Activated naive CD4-positive, alpha-beta T cell treated with anti-CD3 and anti-CD28 coated beads, Interleukin-2, amount 10 ng/mL, durations not matched to agents 7 days and 5 days (primary cell): ENCODE results near the gene CYB5R4.

Source experiments
- CTCF ChIA-PET: fragments of 350-600 bp; sonication (Branson Sonifier 250); formaldehyde crosslinking; loops from one replicate; lab custom pipeline; 2021; ENCODE audit warnings: antibody characterized with exemption; lab: Charles Lee
- DNase-seq: peaks from one replicate; pipeline ENCODE4 v3.0.0-alpha.2; 2020
- H3K27ac Mint-ChIP-seq: one replicate; pipeline ENCODE4 v1.8.0; 2021; ENCODE audit warnings: mild to moderate bottlenecking, moderate library complexity, mixed read lengths
- H3K27me3 Mint-ChIP-seq: one replicate; pipeline ENCODE4 v1.8.0; 2021; ENCODE audit warnings: mild to moderate bottlenecking, mixed read lengths
- H3K36me3 Mint-ChIP-seq: one replicate; pipeline ENCODE4 v1.8.0; 2021; ENCODE audit warnings: mixed read lengths
- H3K4me1 Mint-ChIP-seq: one replicate; pipeline ENCODE4 v1.8.0; 2021; ENCODE audit warnings: mixed read lengths
- H3K4me3 Mint-ChIP-seq: one replicate; pipeline ENCODE4 v1.8.0; 2021; ENCODE audit warnings: mild to moderate bottlenecking, moderate library complexity, mixed read lengths
- H3K9me3 Mint-ChIP-seq: one replicate; pipeline ENCODE4 v1.8.0; 2021; ENCODE audit warnings: mixed read lengths

The CYB5R4 gene

DNA sequence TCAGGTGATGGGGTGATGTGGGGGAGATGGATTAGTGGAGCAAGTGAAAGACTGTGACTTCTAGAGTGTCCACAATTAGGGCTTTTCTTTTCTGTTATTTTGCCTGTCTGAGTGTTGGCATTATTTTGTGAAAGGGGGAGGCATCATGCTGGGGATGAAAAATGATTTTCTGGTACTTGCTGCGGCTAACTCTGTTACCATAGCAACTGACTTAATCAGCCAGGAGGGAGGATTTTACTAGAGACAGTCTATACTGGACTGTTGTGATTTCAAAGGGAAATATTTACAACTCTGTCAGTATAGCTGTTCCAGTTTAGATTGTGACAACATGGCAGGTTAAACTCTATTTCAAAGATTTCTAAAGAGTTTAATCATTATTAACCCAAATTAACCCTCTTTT, 143.6 kb downstream of the CYB5R4 start:
- no peaks in the 10 kb centered on the region for H3K9me3 Mint-ChIP-seq
- no peak for DNase-seq
- H3K36me3 Mint-ChIP-seq: no peaks in the 10 kb centered on the region
- no peaks in the 10 kb centered on the region for H3K27me3 Mint-ChIP-seq
- H3K4me3 Mint-ChIP-seq: no peak overlapping the region
- CTCF ChIA-PET: no interaction called here
- H3K4me1 Mint-ChIP-seq: no peaks in the 10 kb centered on the region
- H3K27ac Mint-ChIP-seq: no peak overlapping the region

DNA sequence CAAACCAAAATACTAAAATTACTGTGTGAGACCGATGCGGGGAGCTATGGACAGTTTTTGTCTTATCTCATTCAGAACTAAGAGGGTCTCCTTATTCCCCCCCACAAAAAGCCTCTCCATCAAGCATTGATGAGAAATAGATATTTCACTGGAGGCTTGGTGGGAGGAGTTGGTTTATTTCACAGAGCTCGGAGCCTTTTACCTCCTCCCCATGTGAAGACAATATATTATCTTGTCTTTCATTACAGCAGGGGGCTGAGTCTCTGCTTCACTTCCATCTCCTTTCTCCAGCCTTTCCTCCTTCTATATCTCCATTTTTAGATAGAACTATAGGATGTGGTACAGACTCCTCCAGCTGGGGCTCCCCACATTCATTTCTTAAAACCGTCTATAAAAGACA, 144.2 kb downstream of the CYB5R4 start:
- no peak for DNase-seq

DNA sequence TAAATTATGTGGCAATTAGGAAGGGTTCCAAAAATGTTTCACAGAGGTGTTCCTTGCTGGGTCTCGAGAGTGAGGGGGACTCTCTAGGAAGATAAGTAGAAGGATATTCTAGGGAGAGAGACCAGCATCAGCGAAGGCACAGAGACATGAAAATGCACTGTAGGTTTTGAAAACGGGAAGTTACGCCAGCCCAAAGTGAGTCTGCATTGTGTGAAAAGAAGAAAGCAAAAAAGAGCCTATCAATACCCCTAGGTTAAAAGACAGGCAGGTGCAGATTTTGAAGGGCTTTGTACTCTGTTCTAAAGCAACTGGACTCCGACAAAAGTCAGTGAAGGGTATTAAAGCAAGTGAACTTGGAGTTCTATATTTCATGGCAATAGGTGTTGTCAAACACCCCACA, 148.4 kb downstream of the CYB5R4 start:
- Mint-ChIP-seq H3K9me3 (no peaks in the 10 kb centered on the region), H3K36me3 (no peaks in the 10 kb centered on the region), H3K4me1 (no peaks in the 10 kb centered on the region), H3K27me3 (no peaks in the 10 kb centered on the region), H3K27ac (no peak overlapping the region), H3K4me3 (no peak overlapping the region)
- CTCF ChIA-PET: no interaction called here
- DNase-seq: no peak

More for the DNA sequence above, 144.2 kb downstream of the CYB5R4 start:
- H3K27me3 Mint-ChIP-seq: no peaks in the 10 kb centered on the region
- no peaks in the 10 kb centered on the region for H3K4me1 Mint-ChIP-seq
- no peaks in the 10 kb centered on the region for H3K36me3 Mint-ChIP-seq
- CTCF ChIA-PET: no interaction called here
- no peak overlapping the region for H3K27ac Mint-ChIP-seq
- H3K9me3 Mint-ChIP-seq: no peaks in the 10 kb centered on the region
- no peak overlapping the region for H3K4me3 Mint-ChIP-seq

DNA sequence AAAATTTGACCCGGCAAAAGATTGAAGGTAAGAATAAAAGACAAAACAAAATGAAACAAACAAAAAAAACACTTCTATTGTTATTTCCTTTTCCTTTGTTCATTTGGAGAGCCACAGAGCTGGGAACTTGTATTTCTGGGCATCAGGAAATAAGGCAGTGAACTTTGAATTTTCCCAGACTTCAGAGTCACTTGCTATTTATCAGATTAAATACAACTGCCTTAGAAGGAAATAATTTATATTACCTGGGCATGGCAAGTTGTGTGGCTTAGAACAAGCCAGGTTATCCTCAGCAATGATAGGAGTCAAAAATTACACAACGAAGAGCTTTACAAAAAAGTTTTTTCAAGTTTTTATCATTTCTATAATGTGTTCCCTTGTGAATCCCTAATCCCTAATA, 153.9 kb downstream of the CYB5R4 start:
- Mint-ChIP-seq H3K36me3 (no peaks in the 10 kb centered on the region), H3K27me3 (no peaks in the 10 kb centered on the region), H3K4me1 (no peaks in the 10 kb centered on the region), H3K9me3 (no peaks in the 10 kb centered on the region), H3K4me3 (no peak overlapping the region), H3K27ac (no peak overlapping the region)
- DNase-seq: no peak
- CTCF ChIA-PET: no interaction called here

DNA sequence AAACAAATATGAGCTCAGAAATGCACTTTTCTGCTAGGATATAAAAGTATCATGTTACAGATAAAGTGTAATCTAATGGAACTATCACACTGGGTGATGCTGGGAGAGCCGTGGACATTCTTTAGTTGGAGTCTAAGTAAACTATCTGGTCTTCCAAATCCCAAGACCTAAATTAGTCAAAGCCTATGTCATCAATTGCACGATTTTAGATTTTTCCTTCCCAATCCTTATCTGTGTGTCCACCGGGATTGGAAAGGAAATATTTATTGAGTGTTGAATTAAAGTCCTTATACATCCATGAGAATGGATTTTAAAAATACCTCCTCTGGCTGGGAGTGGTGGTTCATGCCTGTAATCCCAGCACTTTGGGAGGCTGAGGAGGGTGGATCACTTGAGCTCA, 154.4 kb downstream of the CYB5R4 start:
- CTCF ChIA-PET: no interaction called here
- no peak overlapping the region for H3K4me3 Mint-ChIP-seq
- DNase-seq: no peak
- H3K36me3 Mint-ChIP-seq: no peaks in the 10 kb centered on the region
- H3K9me3 Mint-ChIP-seq: no peaks in the 10 kb centered on the region
- H3K4me1 Mint-ChIP-seq: no peaks in the 10 kb centered on the region
- H3K27ac Mint-ChIP-seq: no peak overlapping the region
- H3K27me3 Mint-ChIP-seq: no peaks in the 10 kb centered on the region

DNA sequence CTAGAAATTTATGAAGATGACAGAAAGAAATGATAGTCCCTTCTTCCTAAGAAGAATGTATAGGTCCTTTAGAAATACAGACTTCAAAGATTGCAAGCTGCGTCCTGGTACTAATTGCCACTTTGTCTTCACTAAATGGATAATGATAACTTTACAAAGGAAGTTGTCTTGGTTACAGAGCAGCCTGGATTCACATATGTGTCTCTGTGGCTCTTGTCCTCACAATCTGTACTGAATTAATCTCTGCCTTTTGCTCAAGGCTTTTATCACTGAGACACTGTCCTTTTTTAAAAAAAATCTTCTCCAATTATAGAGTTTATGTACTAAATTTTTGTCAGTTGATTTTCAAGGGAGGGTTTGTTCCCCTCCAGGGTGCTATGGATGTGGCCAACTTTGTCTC, 156.5 kb downstream of the CYB5R4 start:
- Mint-ChIP-seq H3K36me3 (no peaks in the 10 kb centered on the region), H3K4me3 (no peak overlapping the region), H3K4me1 (no peaks in the 10 kb centered on the region), H3K9me3 (no peaks in the 10 kb centered on the region), H3K27ac (no peak overlapping the region), H3K27me3 (no peaks in the 10 kb centered on the region)
- DNase-seq: no peak
- CTCF ChIA-PET: no interaction called here
